ENCODE results near the gene PBX1. TPM values are rescaled to one million over a fixed set of nuclear protein-coding genes. Genes with fewer than 3 reads are reported as not detected.

The PBX1 gene
- total and polyA plus RNA-seq, 5 experiments from 2014 or later: 0.08 to 1.8 (median 1.4) TPM; not detected in 2

DNA sequence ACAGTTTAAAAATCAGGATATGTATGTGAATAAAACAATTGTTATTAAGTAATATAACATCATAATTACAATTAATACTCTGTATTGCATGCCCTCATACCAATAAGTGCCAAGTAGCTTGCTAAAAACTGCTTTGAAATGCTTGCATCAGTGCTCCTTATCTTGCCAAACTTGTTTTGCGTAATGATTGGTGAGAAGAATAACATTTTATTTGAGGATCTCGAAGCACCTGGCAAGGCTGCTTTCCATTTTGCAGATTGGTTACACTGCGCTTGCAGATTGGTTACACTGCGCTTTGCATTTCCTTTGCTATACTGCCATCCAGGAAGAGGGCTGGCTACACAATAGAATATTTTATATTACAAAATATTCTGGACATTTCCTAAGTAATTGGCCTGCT lies 1.7 kb upstream of the PBX1 start:
- Mint-ChIP-seq H3K4me3 (no peak overlapping the region), H3K4me1 (peaks cover 2 to 27% (median 17%) of the 10 kb centered on the region in 4 donors), H3K27me3 (peaks cover 18 to 39% (median 21%) of the 10 kb centered on the region in 5 donors), H3K27ac (no peak overlapping the region), H3K9me3 (peaks cover 0 to 18% (median 10%) of the 10 kb centered on the region in 9 donors), H3K36me3 (peaks cover 0 to 24% (median 4%) of the 10 kb centered on the region in 3 donors)
- POLR2A ChIA-PET: no interaction called here
- no peak for ATAC-seq
- DNase-seq: no peak

DNA sequence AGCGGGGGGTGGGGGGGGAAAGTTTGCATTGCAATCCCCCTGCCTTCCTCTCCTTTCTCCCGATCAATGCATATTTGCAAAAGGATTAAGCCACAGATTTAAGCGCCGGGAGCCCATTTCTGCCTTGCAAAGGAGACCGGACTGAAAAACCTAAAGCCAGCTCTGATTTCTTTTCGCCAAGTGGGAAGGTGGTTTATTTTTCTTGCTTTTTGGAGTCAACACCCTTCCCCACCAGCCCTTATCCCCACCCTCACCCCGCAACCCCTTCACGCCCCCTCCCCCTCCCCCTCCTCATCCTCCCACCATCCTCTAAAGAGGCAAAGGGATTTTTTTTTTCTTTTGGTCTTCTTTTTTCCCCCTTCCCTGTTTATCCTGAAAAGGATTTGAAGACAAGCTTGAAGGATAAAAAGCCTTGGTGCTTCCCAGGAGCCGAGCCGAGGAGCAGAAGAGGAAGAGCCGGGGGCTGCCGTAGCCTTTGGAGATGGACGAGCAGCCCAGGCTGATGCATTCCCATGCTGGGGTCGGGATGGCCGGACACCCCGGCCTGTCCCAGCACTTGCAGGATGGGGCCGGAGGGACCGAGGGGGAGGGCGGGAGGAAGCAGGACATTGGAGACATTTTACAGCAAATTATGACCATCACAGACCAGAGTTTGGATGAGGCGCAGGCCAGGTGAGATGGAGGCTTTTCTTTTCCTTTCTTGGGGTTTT lies 513 bp downstream of the PBX1 start:
- Mint-ChIP-seq H3K4me1 (peaks cover 0 to 27% (median 17%) of the 10 kb centered on the region in 4 donors), H3K36me3 (peaks cover 0 to 8% (median under 1%) of the 10 kb centered on the region in 3 donors), H3K4me3 (peak overlapping the region; percentile 76 to 93 (median 85)), H3K9me3 (peaks cover 0 to 5% (median 1%) of the 10 kb centered on the region in 9 donors), H3K27ac (peak overlapping the region in 4 of 10 donors; percentile 36 to 48 (median 43)), H3K27me3 (peaks cover 3 to 38% (median 14%) of the 10 kb centered on the region in 5 donors)
- POLR2A ChIA-PET: no interaction called here
- ATAC-seq (no peak), DNase-seq (no peak)

DNA sequence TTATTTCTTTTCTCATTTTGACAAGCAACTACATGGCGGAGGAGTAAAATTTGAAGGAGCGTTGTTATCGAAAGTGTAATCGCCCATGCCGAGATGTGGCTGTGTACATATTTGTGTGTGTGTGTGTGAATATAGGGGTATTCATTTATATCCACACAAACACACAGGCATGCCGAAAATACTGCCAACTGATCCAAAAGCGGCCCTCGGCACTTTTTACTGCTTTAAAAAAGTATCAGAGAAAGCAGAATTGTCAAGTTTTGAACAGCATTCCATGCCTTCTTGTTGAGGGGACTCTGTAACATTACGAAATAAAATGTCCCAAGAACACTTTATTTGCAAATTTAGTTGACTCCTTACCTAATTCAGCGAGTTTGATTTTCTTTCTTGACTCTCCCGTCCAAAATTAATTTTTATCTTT lies 1.1 kb downstream of the PBX1 start:
- Mint-ChIP-seq H3K27ac (peak overlapping the region in 3 of 10 donors; percentile 7 to 40 (median 36)), H3K4me1 (peaks cover 0 to 29% (median 18%) of the 10 kb centered on the region in 4 donors), H3K9me3 (peaks cover 0 to 5% (median 1%) of the 10 kb centered on the region in 9 donors), H3K36me3 (peaks cover 0 to 8% (median 0%) of the 10 kb centered on the region in 3 donors), H3K4me3 (peak overlapping the region; percentile 74 to 93 (median 85)), H3K27me3 (peaks cover 3 to 38% (median 14%) of the 10 kb centered on the region in 5 donors)
- POLR2A ChIA-PET: no interaction called here
- DNase-seq: no peak
- no peak for ATAC-seq

DNA sequence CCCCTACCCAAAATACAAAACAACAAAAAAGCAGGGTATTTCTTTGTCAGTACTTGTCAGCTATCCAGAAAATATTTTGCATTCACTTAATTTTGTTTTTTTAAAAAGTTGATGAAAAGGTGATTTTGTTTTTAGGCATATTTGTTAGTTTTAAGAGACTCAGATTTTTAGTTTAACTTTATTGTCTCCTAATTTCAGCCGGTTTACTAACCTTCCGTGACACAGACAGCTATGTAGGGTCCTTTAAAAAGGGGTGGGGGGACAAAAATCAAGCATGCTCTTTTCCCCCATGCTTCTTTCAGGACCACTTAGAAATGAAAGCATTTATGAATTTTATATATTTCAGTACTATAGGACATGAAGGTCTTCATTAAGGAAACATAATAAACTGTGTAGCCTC lies 1.6 kb downstream of the PBX1 start:
- DNase-seq: no peak
- H3K36me3 Mint-ChIP-seq: peaks cover 0 to 8% (median 0%) of the 10 kb centered on the region in 3 donors
- H3K27ac Mint-ChIP-seq: peak overlapping the region in 1 of 10 donors; percentile 48
- peaks cover 3 to 38% (median 14%) of the 10 kb centered on the region in 5 donors for H3K27me3 Mint-ChIP-seq
- no peak for ATAC-seq
- POLR2A ChIA-PET: no interaction called here
- peaks cover 0 to 29% (median 18%) of the 10 kb centered on the region in 4 donors for H3K4me1 Mint-ChIP-seq
- H3K4me3 Mint-ChIP-seq: peak overlapping the region; percentile 74 to 93 (median 85)
- H3K9me3 Mint-ChIP-seq: peaks cover 0 to 5% (median 1%) of the 10 kb centered on the region in 9 donors

DNA sequence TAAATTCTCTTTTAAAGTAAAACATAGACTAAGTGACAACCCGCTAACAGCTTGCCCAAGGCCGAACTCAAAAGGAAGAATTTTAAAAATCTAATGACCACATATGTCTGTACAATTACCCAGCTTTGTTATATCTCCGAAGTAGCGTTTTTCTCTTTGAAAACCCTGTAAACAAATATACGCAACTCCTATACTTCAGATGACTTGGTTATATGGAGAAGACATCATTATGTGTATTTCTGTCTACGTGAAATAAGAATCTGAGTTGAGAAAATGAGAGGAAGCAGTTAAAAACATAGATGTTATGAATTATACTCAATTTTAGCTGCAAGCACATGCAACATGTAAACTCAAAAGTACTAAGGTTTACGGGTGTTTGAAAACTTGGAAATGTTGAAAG lies 2.0 kb downstream of the PBX1 start:
- peak overlapping the region in 1 of 10 donors; percentile 48 for H3K27ac Mint-ChIP-seq
- peaks cover 1 to 37% (median 10%) of the 10 kb centered on the region in 5 donors for H3K27me3 Mint-ChIP-seq
- H3K36me3 Mint-ChIP-seq: peaks cover 0 to 8% (median 0%) of the 10 kb centered on the region in 3 donors
- H3K4me1 Mint-ChIP-seq: peaks cover 0 to 29% (median 18%) of the 10 kb centered on the region in 4 donors
- peaks cover 0 to 4% (median 1%) of the 10 kb centered on the region in 9 donors for H3K9me3 Mint-ChIP-seq
- DNase-seq (no peak), ATAC-seq (no peak)
- peak overlapping the region in 8 of 10 donors; percentile 28 to 93 (median 86) for H3K4me3 Mint-ChIP-seq
- POLR2A ChIA-PET: no interaction called here

DNA sequence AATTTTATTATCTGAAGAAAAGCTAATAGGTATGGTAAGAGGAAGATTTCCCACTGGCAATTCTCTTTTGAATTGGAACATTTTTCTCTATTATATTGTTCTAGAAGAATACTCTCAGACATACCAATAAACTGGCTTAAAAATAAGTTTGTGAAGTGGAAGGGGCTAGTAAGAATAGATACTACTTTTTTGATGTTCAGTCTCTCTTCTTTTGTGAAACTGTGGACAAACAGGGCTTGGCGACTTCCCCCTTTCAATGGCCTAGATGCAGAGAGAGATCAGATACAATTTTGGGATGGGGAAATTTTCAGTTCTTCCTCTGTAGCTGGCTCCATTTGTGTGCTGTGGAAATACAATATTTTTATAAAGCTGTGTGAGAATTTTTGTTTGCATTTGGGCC lies 2.5 kb downstream of the PBX1 start:
- peak overlapping the region in 2 of 10 donors; percentile 28 to 81 for H3K4me3 Mint-ChIP-seq
- DNase-seq (no peak), ATAC-seq (no peak)
- POLR2A ChIA-PET: no interaction called here
- H3K36me3 Mint-ChIP-seq: peaks cover 0 to 6% (median 0%) of the 10 kb centered on the region in 3 donors
- no peak overlapping the region for H3K27ac Mint-ChIP-seq
- H3K4me1 Mint-ChIP-seq: peaks cover 0 to 29% (median 18%) of the 10 kb centered on the region in 4 donors
- peaks cover 0 to 35% (median 8%) of the 10 kb centered on the region in 5 donors for H3K27me3 Mint-ChIP-seq
- H3K9me3 Mint-ChIP-seq: peaks cover 0 to 2% (median 1%) of the 10 kb centered on the region in 9 donors

DNA sequence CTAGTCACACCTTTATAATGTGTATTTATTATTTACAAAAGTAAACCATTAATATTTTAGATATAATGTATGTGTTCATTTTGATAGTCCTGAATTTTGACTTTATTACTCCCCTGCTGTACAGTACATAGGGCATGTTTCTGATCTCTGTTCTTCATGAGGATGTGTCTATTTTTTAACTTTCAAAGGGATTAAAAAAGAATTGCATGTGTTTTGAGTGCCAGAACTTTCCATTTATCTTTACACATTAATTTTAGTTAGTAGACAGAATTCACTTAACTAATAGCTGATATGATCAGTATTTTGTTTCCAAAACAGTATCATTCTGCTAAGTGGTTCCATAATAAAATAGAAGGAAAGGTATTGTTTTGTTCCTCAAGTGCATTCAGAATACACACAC lies 3.1 kb downstream of the PBX1 start:
- DNase-seq: no peak
- H3K4me3 Mint-ChIP-seq: no peak overlapping the region
- H3K36me3 Mint-ChIP-seq: peaks cover 0 to 4% (median 0%) of the 10 kb centered on the region in 3 donors

DNA sequence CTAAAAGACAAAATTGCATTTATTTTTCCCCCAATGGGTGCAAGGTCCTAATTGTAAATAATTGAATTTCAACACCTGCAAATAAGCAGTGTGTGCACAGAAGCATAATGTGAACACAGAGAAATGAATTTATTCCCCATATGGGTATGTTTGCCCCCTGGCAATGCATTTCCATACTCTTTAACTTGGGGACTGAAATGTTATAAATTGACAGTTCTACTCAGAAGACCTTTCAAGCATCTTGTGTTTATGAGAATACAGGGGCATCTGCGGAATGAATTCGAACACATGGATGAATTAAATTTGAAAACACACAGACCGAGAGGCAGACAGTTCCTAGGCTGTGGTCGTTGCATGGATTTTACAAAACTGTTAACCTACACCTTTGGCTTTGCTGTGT lies 3.5 kb downstream of the PBX1 start:
- Mint-ChIP-seq H3K27me3 (peaks cover 0 to 35% (median 5%) of the 10 kb centered on the region in 5 donors), H3K9me3 (peaks cover 0 to 2% (median 0%) of the 10 kb centered on the region in 9 donors), H3K4me1 (peaks cover 0 to 29% (median 18%) of the 10 kb centered on the region in 4 donors), H3K4me3 (no peak overlapping the region), H3K27ac (no peak overlapping the region), H3K36me3 (peaks cover 0 to 4% (median 0%) of the 10 kb centered on the region in 3 donors)
- no peak for DNase-seq
- POLR2A ChIA-PET: no interaction called here
- no peak for ATAC-seq

More for the DNA sequence above, 3.1 kb downstream of the PBX1 start:
- Mint-ChIP-seq H3K4me1 (peaks cover 0 to 29% (median 18%) of the 10 kb centered on the region in 4 donors), H3K27ac (no peak overlapping the region), H3K27me3 (peaks cover 0 to 36% (median 6%) of the 10 kb centered on the region in 5 donors), H3K9me3 (peaks cover 0 to 2% (median 0%) of the 10 kb centered on the region in 9 donors)
- POLR2A ChIA-PET: no interaction called here
- ATAC-seq: no peak

DNA sequence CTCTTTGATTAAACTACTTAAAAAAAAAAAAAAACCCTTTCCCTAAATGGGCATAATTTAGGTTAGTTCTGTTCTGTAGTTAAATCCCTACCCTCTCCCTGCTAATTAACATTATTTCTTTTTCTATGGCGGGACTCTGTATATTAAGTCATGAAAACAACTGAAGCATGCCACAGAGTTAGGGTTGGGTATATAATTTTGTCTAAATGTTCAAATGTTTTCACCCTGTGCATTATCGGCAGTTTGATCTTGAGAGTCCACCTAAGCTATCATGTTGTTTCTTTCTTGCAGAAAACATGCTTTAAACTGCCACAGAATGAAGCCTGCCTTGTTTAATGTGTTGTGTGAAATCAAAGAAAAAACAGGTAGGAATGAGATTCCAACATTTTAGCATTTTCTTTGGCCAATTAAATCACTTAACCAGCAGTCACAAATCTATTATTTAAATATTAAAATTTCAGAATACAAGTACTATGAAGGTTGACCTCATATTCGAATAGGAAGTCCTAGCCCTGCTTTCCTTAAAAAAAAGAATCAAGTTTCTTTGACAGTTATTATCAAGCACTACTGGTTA lies 4.0 kb downstream of the PBX1 start:
- DNase-seq (no peak), ATAC-seq (no peak)
- POLR2A ChIA-PET: no interaction called here
- peaks cover 0 to 29% (median 15%) of the 10 kb centered on the region in 4 donors for H3K4me1 Mint-ChIP-seq
- no peak overlapping the region for H3K27ac Mint-ChIP-seq
- peaks cover 0 to 2% (median 0%) of the 10 kb centered on the region in 9 donors for H3K9me3 Mint-ChIP-seq
- H3K27me3 Mint-ChIP-seq: peaks cover 0 to 31% (median 2%) of the 10 kb centered on the region in 5 donors
- H3K4me3 Mint-ChIP-seq: no peak overlapping the region
- H3K36me3 Mint-ChIP-seq: peaks cover 0 to 4% (median 0%) of the 10 kb centered on the region in 3 donors

DNA sequence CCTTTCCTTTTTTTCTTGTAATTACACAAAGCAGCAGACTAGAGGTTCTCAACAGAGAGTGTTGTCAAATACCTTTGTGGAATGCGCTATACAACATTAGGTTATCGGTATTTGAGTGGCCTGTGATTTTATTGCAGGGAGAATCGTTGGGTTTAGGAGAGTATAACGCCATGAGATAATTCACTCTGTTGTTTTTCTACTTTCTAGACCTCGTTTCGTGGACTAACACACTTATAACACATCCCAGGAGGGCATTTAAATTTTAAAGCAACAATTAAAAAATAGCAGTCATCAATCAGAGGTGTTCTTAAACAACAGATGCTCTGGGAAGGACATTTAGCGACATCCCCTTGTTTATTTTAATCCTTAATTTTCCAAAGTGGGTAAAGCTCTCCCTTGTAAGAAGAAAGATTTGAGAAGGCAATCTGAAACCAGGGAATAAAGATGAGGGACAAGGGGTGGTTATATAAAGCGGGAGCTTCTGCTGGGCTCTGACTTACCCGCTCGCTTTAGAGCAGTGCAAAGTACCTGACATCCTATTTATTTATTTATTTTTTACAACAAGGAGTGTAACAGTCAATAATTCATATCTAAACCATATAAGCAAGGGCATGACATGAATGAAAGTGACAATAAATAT lies 4.9 kb downstream of the PBX1 start:
- ATAC-seq: no peak
- peaks cover 0 to 24% (median 10%) of the 10 kb centered on the region in 4 donors for H3K4me1 Mint-ChIP-seq
- DNase-seq: no peak
- peaks cover 0 to 2% (median 0%) of the 10 kb centered on the region in 9 donors for H3K9me3 Mint-ChIP-seq
- H3K4me3 Mint-ChIP-seq: no peak overlapping the region
- peaks cover 0 to 4% (median 0%) of the 10 kb centered on the region in 3 donors for H3K36me3 Mint-ChIP-seq
- POLR2A ChIA-PET: no interaction called here
- peaks cover 0 to 24% (median 2%) of the 10 kb centered on the region in 5 donors for H3K27me3 Mint-ChIP-seq
- H3K27ac Mint-ChIP-seq: no peak overlapping the region

DNA sequence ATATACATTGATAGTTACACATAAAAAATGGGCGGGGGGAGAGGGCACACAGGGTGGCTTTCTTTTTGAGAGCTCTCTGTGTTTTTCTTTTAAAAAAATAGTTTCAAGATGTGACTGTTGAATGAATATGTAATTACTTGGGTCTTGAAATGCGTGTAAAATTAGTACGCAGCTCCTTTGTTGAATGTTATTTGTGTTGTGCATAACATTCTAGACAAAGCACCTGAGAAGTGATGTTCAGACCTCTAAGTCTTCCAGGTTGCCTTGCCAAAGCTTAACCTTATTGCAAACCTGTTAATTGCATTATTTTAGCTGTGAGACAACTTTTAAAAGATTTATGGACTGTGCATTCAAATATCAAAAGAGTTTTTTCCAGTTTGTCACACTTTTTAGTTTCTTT lies 5.4 kb downstream of the PBX1 start:
- H3K27ac Mint-ChIP-seq: no peak overlapping the region
- POLR2A ChIA-PET: no interaction called here
- peaks cover 0 to 24% (median 2%) of the 10 kb centered on the region in 5 donors for H3K27me3 Mint-ChIP-seq
- H3K9me3 Mint-ChIP-seq: peaks cover 0 to 2% (median 0%) of the 10 kb centered on the region in 9 donors
- peaks cover 0 to 4% (median 0%) of the 10 kb centered on the region in 3 donors for H3K36me3 Mint-ChIP-seq
- DNase-seq (no peak), ATAC-seq (no peak)
- no peak overlapping the region for H3K4me3 Mint-ChIP-seq
- peaks cover 0 to 24% (median 10%) of the 10 kb centered on the region in 4 donors for H3K4me1 Mint-ChIP-seq

DNA sequence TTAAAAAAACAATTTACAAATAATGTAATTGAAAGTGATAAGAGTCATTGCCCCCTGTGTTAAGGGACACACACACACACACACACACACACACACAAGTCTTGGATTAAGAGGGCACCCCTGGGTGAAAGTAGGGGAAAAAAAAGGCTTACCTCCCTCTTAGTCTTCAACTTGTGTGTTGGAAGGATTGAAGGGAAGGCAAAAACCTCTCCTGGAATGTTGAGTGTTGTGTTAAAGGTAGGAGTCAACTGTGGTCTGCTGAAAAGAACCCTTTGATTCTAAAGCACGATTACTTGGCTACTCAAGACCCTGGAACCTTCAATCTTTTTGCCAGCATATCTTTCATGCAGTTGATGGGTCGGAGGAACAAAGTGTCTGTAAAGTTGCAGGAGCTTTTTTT lies 6.4 kb downstream of the PBX1 start:
- Mint-ChIP-seq H3K36me3 (no peaks in the 10 kb centered on the region), H3K27me3 (peaks cover 0 to 21% (median 0%) of the 10 kb centered on the region in 5 donors), H3K27ac (no peak overlapping the region), H3K4me1 (peaks cover 0 to 16% (median 4%) of the 10 kb centered on the region in 4 donors), H3K9me3 (peaks cover 0 to 1% (median 0%) of the 10 kb centered on the region in 9 donors), H3K4me3 (no peak overlapping the region)
- no peak for DNase-seq
- POLR2A ChIA-PET: no interaction called here
- no peak for ATAC-seq
